ENCODE results near the gene NT5M.

GRCh38 chr17:17359271-17359670 lies 56.1 kb downstream of the NT5M start:
- TF ChIP-seq CTCF (conservative IDR thresholded peaks at IDR 0.05) = no peak
- no peak for TF ChIP-seq ZFX (IDR thresholded peaks at IDR 0.05)
